Activated B cell treated with CpG ODN at 0.5 μM for 24 hours (primary cell): ENCODE data around the gene NUP160. TPM values are rescaled to one million over a fixed set of nuclear protein-coding genes. Genes with fewer than 3 reads are reported as not detected.
"Not testable (repeated sequence)": the region's sequence is repeated elsewhere in the genome, so short reads cannot be mapped to it uniquely, and the experiment has no call there.

ENCODE experiments used
- ATAC-seq: fragments of 200-7000 bp; cut with Tn5 transposase; one replicate; pipeline ENCODE4 v1.10.0; 2021; ENCODE audit warnings: low read depth, mild to moderate bottlenecking, moderate library complexity
- CTCF ChIA-PET: fragments of 350-600 bp; sonication (Branson Sonifier 250); formaldehyde crosslinking; loops from one replicate; lab custom pipeline; 2021; ENCODE audit warnings: antibody characterized with exemption; lab: Charles Lee
- POLR2A ChIA-PET: fragments of 350-600 bp; sonication (Branson Sonifier 250); formaldehyde crosslinking; loops from one replicate; lab custom pipeline; 2021; ENCODE audit warnings: antibody characterized with exemption; lab: Charles Lee
- DNase-seq: peaks from one replicate; pipeline ENCODE4 v3.0.0; 2022
- H3K27ac Mint-ChIP-seq: one replicate; pipeline ENCODE4 v1.8.0; 2020; ENCODE audit warnings: mixed read lengths
- H3K27me3 Mint-ChIP-seq: one replicate; pipeline ENCODE4 v1.8.0; 2021; ENCODE audit warnings: mixed read lengths
- H3K36me3 Mint-ChIP-seq: one replicate; pipeline ENCODE4 v1.8.0; 2021; ENCODE audit warnings: low read depth, mixed read lengths
- H3K4me1 Mint-ChIP-seq: one replicate; pipeline ENCODE4 v1.8.0; 2021; ENCODE audit warnings: mixed read lengths
- H3K4me3 Mint-ChIP-seq: one replicate; pipeline ENCODE4 v1.8.0; 2020; ENCODE audit warnings: mild to moderate bottlenecking, mixed read lengths
- H3K9me3 Mint-ChIP-seq: one replicate; pipeline ENCODE4 v1.8.0; 2020; ENCODE audit warnings: mixed read lengths
- intact Hi-C: fragments of 100-400 bp; cut with micrococcal nuclease; formaldehyde crosslinking; loops from one replicate; pipeline ENCODE4 v1.15.1; 2024
- total RNA-seq: library from RNA; stranded (reverse); gene quantifications from 2 replicates; pipeline ENCODE4 v1.2.3, GENCODE V29; 2022
- TF ChIP-seq, protein P1 (sequence below): fragments of 200-600 bp; IDR thresholded peaks from one replicate; pipeline ENCODE4 v1.8.0; 2022; ENCODE audit warnings: antibody characterized with exemption, mild to moderate bottlenecking

NUP160 gene
- total RNA-seq, 1 donor from 2014 or later = 70.8 TPM

GRCh38 chr11:47828284-47828683, 19.9 kb downstream of the NUP160 start:
- Mint-ChIP-seq H3K9me3 (no peaks in the 10 kb centered on the region), H3K4me3 (no peak overlapping the region), H3K36me3 (peaks cover 72% of the 10 kb centered on the region), H3K27ac (no peak overlapping the region), H3K27me3 (no peaks in the 10 kb centered on the region), H3K4me1 (peaks cover 39% of the 10 kb centered on the region)
- no peak for ATAC-seq
- POLR2A ChIA-PET = interaction anchor here (0.6 kb wide), 2 partner anchors 23 to 348 kb away, joined by 5 to 6 read pairs; no protein-coding TSS in a partner anchor
- DNase-seq = no peak
- intact Hi-C loops = no loop called here
- TF ChIP-seq, protein P1, sequence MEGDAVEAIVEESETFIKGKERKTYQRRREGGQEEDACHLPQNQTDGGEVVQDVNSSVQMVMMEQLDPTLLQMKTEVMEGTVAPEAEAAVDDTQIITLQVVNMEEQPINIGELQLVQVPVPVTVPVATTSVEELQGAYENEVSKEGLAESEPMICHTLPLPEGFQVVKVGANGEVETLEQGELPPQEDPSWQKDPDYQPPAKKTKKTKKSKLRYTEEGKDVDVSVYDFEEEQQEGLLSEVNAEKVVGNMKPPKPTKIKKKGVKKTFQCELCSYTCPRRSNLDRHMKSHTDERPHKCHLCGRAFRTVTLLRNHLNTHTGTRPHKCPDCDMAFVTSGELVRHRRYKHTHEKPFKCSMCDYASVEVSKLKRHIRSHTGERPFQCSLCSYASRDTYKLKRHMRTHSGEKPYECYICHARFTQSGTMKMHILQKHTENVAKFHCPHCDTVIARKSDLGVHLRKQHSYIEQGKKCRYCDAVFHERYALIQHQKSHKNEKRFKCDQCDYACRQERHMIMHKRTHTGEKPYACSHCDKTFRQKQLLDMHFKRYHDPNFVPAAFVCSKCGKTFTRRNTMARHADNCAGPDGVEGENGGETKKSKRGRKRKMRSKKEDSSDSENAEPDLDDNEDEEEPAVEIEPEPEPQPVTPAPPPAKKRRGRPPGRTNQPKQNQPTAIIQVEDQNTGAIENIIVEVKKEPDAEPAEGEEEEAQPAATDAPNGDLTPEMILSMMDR = no peak
- CTCF ChIA-PET = interaction anchor here (1.1 kb wide), 1 partner anchor 282 kb away, joined by 3 read pairs; no protein-coding TSS in a partner anchor

GRCh38 chr11:47822664-47823063, 25.5 kb downstream of the NUP160 start:
- H3K36me3 Mint-ChIP-seq = peaks cover 77% of the 10 kb centered on the region
- H3K27me3 Mint-ChIP-seq, DNase-seq: not testable (repeated sequence)

GRCh38 chr11:47819743-47820142, 28.4 kb downstream of the NUP160 start:
- Mint-ChIP-seq H3K4me3 (no peak overlapping the region), H3K36me3 (peaks cover 77% of the 10 kb centered on the region), H3K27me3 (no peaks in the 10 kb centered on the region), H3K27ac (peak overlapping the region; percentile 32), H3K4me1 (peaks cover 9% of the 10 kb centered on the region), H3K9me3 (no peaks in the 10 kb centered on the region)
- ChIA-PET POLR2A (no interaction called here), CTCF (no interaction called here)
- TF ChIP-seq, protein P1 = no peak
- intact Hi-C loops = loop anchor here (5.0 kb wide), 1 partner anchor 33 kb away; no protein-coding TSS in a partner anchor
- DNase-seq (no peak), ATAC-seq (no peak)

More at GRCh38 chr11:47822664-47823063, 25.5 kb downstream of the NUP160 start:
- H3K9me3 Mint-ChIP-seq, CTCF ChIA-PET, POLR2A ChIA-PET, H3K27ac Mint-ChIP-seq, H3K4me3 Mint-ChIP-seq, ATAC-seq, intact Hi-C loops: not testable (repeated sequence)
- peaks cover 16% of the 10 kb centered on the region for H3K4me1 Mint-ChIP-seq

- Mint-ChIP-seq H3K27me3 (no peaks in the 10 kb centered on the region), H3K36me3 (peaks cover 78% of the 10 kb centered on the region), H3K4me1 (peaks cover 3% of the 10 kb centered on the region), H3K27ac (no peak overlapping the region), H3K9me3 (no peaks in the 10 kb centered on the region), H3K4me3 (no peak overlapping the region)
- ChIA-PET POLR2A (no interaction called here), CTCF (no interaction called here)
- TF ChIP-seq, protein P1 = no peak
- DNase-seq = no peak
- ATAC-seq = no peak
- intact Hi-C loops = no loop called here
Observed at GRCh38 chr11:47800759-47801158, 47.4 kb downstream of the NUP160 start.

GRCh38 chr11:47797633-47798032, 50.5 kb downstream of the NUP160 start:
- H3K9me3 Mint-ChIP-seq = no peaks in the 10 kb centered on the region
- H3K27ac Mint-ChIP-seq = no peak overlapping the region
- CTCF ChIA-PET = no interaction called here
- no peaks in the 10 kb centered on the region for H3K27me3 Mint-ChIP-seq
- intact Hi-C loops = loop anchor here (5.0 kb wide), 1 partner anchor 35 kb away; no protein-coding TSS in a partner anchor
- DNase-seq (no peak), ATAC-seq (no peak)
- no peak overlapping the region for H3K4me3 Mint-ChIP-seq
- POLR2A ChIA-PET = no interaction called here
- peaks cover 83% of the 10 kb centered on the region for H3K36me3 Mint-ChIP-seq
- TF ChIP-seq, protein P1 = no peak
- H3K4me1 Mint-ChIP-seq = peaks cover 3% of the 10 kb centered on the region
